ENCODE data around the gene RAB27B. TPM values are rescaled to one million over a fixed set of nuclear protein-coding genes. Genes with fewer than 3 reads are reported as not detected.
A peak's percentile ranks its signal among the peaks of the same experiment; 100 is the strongest.

The RAB27B gene
- total RNA-seq, 2 donors from 2014 or later: 0.14 to 0.21 TPM

GRCh38 chr18:54916507-54916906 lies 88.2 kb downstream of the RAB27B start:
- Mint-ChIP-seq H3K36me3 (no peaks in the 10 kb centered on the region), H3K9me3 (no peaks in the 10 kb centered on the region), H3K27ac (no peak overlapping the region)
- no peak for ATAC-seq
- no peak for DNase-seq (ENCODE audit: low spot score in 2 of 2)

GRCh38 chr18:54918060-54918459 lies 89.8 kb downstream of the RAB27B start:
- Mint-ChIP-seq H3K36me3 (no peaks in the 10 kb centered on the region), H3K9me3 (no peaks in the 10 kb centered on the region), H3K27ac (no peak overlapping the region)
- no peak for DNase-seq (ENCODE audit: low spot score in 2 of 2)
- ATAC-seq: no peak

GRCh38 chr18:54919412-54919811 lies 91.1 kb downstream of the RAB27B start:
- Mint-ChIP-seq H3K27ac (no peak overlapping the region), H3K36me3 (no peaks in the 10 kb centered on the region), H3K9me3 (no peaks in the 10 kb centered on the region)
- DNase-seq (ENCODE audit: low spot score in 2 of 2): no peak
- ATAC-seq: no peak

GRCh38 chr18:54923339-54923956 lies 95.2 kb downstream of the RAB27B start:
- no peaks in the 10 kb centered on the region for H3K9me3 Mint-ChIP-seq
- no peaks in the 10 kb centered on the region for H3K36me3 Mint-ChIP-seq
- ATAC-seq (no peak), DNase-seq (ENCODE audit: low spot score in 2 of 2) (no peak)
- H3K27ac Mint-ChIP-seq: no peak overlapping the region

GRCh38 chr18:54924948-54925347 lies 96.7 kb downstream of the RAB27B start:
- Mint-ChIP-seq H3K36me3 (no peaks in the 10 kb centered on the region), H3K27ac (no peak overlapping the region), H3K9me3 (no peaks in the 10 kb centered on the region)
- DNase-seq (ENCODE audit: low spot score in 2 of 2): no peak
- peak in 1 of 2 donors; percentile 28 for ATAC-seq

GRCh38 chr18:54926593-54927325 lies 98.5 kb downstream of the RAB27B start:
- no peak for ATAC-seq
- H3K27ac Mint-ChIP-seq: no peak overlapping the region
- H3K36me3 Mint-ChIP-seq: no peaks in the 10 kb centered on the region
- H3K9me3 Mint-ChIP-seq: no peaks in the 10 kb centered on the region
- no peak for DNase-seq (ENCODE audit: low spot score in 2 of 2)

GRCh38 chr18:54928236-54928635 lies 100.0 kb downstream of the RAB27B start:
- ATAC-seq (no peak), DNase-seq (ENCODE audit: low spot score in 2 of 2) (no peak)
- no peak overlapping the region for H3K27ac Mint-ChIP-seq
- H3K36me3 Mint-ChIP-seq: no peaks in the 10 kb centered on the region
- no peaks in the 10 kb centered on the region for H3K9me3 Mint-ChIP-seq

- Mint-ChIP-seq H3K36me3 (no peaks in the 10 kb centered on the region), H3K9me3 (no peaks in the 10 kb centered on the region), H3K27ac (no peak overlapping the region)
- DNase-seq (ENCODE audit: low spot score in 2 of 2): no peak
- ATAC-seq: no peak
Observed at GRCh38 chr18:54931152-54931551, 102.9 kb downstream of the RAB27B start.

- Mint-ChIP-seq H3K27ac (no peak overlapping the region), H3K36me3 (no peaks in the 10 kb centered on the region), H3K9me3 (no peaks in the 10 kb centered on the region)
- DNase-seq (ENCODE audit: low spot score in 2 of 2) (no peak), ATAC-seq (no peak)
Observed at GRCh38 chr18:54932472-54932871, 104.2 kb downstream of the RAB27B start.

GRCh38 chr18:54938506-54938905 lies 110.2 kb downstream of the RAB27B start:
- DNase-seq (ENCODE audit: low spot score in 2 of 2) (no peak), ATAC-seq (no peak)
- Mint-ChIP-seq H3K36me3 (no peaks in the 10 kb centered on the region), H3K27ac (no peak overlapping the region), H3K9me3 (no peaks in the 10 kb centered on the region)

GRCh38 chr18:54939361-54939917 lies 111.2 kb downstream of the RAB27B start:
- H3K9me3 Mint-ChIP-seq: no peaks in the 10 kb centered on the region
- ATAC-seq (no peak), DNase-seq (ENCODE audit: low spot score in 2 of 2) (no peak)
- H3K27ac Mint-ChIP-seq: no peak overlapping the region
- H3K36me3 Mint-ChIP-seq: no peaks in the 10 kb centered on the region

- H3K27ac Mint-ChIP-seq: no peak overlapping the region
- no peak for ATAC-seq
- H3K9me3 Mint-ChIP-seq: no peaks in the 10 kb centered on the region
- DNase-seq (ENCODE audit: low spot score in 2 of 2): no peak
- H3K36me3 Mint-ChIP-seq: no peaks in the 10 kb centered on the region
Observed at GRCh38 chr18:54942144-54942543, 113.9 kb downstream of the RAB27B start.

GRCh38 chr18:54942569-54942968 lies 114.3 kb downstream of the RAB27B start:
- ATAC-seq (no peak), DNase-seq (ENCODE audit: low spot score in 2 of 2) (no peak)
- Mint-ChIP-seq H3K36me3 (no peaks in the 10 kb centered on the region), H3K27ac (no peak overlapping the region), H3K9me3 (no peaks in the 10 kb centered on the region)

Other genes with a start within 250 kb of the RAB27B start
- gene DYNAP, start 237.2 kb upstream of the RAB27B start, total RNA-seq: not detected
- not detected for gene CCDC68, start 131.0 kb downstream of the RAB27B start, total RNA-seq